ENCODE data around the gene SIL1.
"Not testable (repeated sequence)": the region's sequence is repeated elsewhere in the genome, so short reads cannot be mapped to it uniquely, and the experiment has no call there.

Gene SIL1

GRCh38 chr5:138929571-138929955 lies 268.6 kb downstream of the SIL1 start:
- Histone ChIP-seq H3K9me3 (no peaks in the 10 kb centered on the region), H3K4me1 (no peaks in the 10 kb centered on the region), H3K36me3 (replicated peaks) (peaks cover 75% of the 10 kb centered on the region), H3K4me3 (no peak overlapping the region), H3K27me3 (ENCODE audit: low read depth) (no peaks in the 10 kb centered on the region)
- in situ Hi-C loops (cut with MboI; ENCODE audit: low sequenced_read_pairs), result no loop called here
- no peak for DNase-seq (ENCODE audit: low spot score in 2 of 2)

DNA sequence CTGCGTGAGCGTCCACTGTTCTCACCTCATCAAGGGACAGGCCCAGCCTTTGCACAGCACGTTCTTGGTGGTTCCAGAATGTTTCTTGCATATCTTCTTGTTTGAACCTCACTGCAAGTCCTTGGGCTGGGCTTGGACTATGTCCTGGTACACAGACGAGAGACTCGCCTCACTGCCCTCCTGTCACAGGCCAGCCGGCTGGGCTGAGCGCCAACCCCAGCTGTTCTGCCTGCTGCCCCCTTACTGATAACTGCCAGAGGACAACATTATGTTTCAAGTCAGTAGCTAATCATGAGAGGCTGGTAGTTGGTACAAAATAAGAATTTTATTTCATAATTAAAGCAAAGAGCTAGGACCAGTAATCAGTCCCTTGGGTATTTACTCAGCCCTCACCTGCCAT lies 270.2 kb downstream of the SIL1 start:
- Histone ChIP-seq H3K4me3 (no peak overlapping the region), H3K27me3 (ENCODE audit: low read depth) (no peaks in the 10 kb centered on the region), H3K4me1 (no peaks in the 10 kb centered on the region), H3K9me3 (no peaks in the 10 kb centered on the region), H3K36me3 (replicated peaks) (peaks cover 69% of the 10 kb centered on the region)
- DNase-seq (ENCODE audit: low spot score in 2 of 2), result no peak
- in situ Hi-C loops (cut with MboI; ENCODE audit: low sequenced_read_pairs), result no loop called here

GRCh38 chr5:138927544-138927943 lies 270.6 kb downstream of the SIL1 start:
- Histone ChIP-seq H3K9me3 (no peaks in the 10 kb centered on the region), H3K4me1 (no peaks in the 10 kb centered on the region), H3K4me3 (no peak overlapping the region), H3K36me3 (replicated peaks) (peaks cover 65% of the 10 kb centered on the region), H3K27me3 (ENCODE audit: low read depth) (no peaks in the 10 kb centered on the region)
- no peak for DNase-seq (ENCODE audit: low spot score in 2 of 2)
- in situ Hi-C loops (cut with MboI; ENCODE audit: low sequenced_read_pairs), result no loop called here

GRCh38 chr5:138926688-138927448 lies 271.3 kb downstream of the SIL1 start:
- H3K4me1 ChIP-seq, result no peaks in the 10 kb centered on the region
- no peak overlapping the region for H3K4me3 ChIP-seq
- no peaks in the 10 kb centered on the region for H3K9me3 ChIP-seq
- in situ Hi-C loops (cut with MboI; ENCODE audit: low sequenced_read_pairs), result no loop called here
- no peaks in the 10 kb centered on the region for H3K27me3 ChIP-seq (ENCODE audit: low read depth)
- H3K36me3 ChIP-seq (replicated peaks), result peaks cover 58% of the 10 kb centered on the region
- DNase-seq (ENCODE audit: low spot score in 2 of 2), result no peak

DNA sequence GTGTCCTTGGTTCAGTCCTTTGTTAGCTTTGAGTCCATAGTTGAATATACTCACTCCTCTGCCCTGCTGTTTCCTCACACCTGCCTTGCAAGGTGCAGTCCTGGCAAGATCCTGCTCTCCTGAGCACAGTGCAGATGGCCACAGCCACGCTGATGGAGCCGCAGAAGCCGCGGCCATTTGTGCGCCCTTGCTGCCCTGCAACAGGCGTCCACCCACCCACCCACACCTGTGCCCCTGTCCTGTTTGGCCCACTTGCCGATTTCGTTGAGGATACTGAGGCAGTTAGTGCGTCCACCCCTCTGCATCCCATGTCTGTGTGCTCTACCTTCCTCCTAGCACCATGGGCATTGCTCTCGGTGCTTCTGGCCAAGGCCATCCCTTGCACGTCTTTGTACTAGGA lies 271.9 kb downstream of the SIL1 start:
- no peak for DNase-seq (ENCODE audit: low spot score in 2 of 2)
- H3K4me1 ChIP-seq, result no peaks in the 10 kb centered on the region
- no peaks in the 10 kb centered on the region for H3K9me3 ChIP-seq
- no peaks in the 10 kb centered on the region for H3K27me3 ChIP-seq (ENCODE audit: low read depth)
- H3K4me3 ChIP-seq, result no peak overlapping the region
- H3K36me3 ChIP-seq (replicated peaks), result peaks cover 52% of the 10 kb centered on the region
- in situ Hi-C loops (cut with MboI; ENCODE audit: low sequenced_read_pairs), result no loop called here

DNA sequence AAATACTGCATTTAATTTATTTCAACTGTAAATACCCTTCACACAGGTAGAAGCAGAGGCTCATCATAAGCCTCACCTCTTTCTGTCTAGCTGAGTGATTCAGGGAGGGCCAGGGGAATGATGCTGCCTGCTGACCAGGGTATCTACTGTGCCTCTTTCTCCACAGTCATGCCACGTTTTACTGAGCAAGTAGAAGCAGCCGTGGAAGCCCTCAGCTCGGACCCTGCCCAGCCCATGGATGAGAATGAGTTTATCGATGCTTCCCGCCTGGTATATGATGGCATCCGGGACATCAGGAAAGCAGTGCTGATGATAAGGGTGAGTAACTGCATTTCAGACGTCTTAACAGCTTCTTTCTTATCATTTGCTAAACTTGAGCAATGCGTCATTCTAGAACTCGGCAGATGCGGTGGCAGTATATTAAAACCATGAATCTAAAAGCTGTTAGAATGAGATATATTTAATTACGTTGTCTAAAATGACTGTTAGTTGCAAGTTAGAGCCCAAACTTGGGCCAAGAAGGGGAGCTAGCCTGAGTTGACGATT lies 273.0 kb downstream of the SIL1 start:
- Histone ChIP-seq H3K4me1 (no peaks in the 10 kb centered on the region), H3K27me3 (ENCODE audit: low read depth) (no peaks in the 10 kb centered on the region), H3K4me3 (no peak overlapping the region), H3K9me3 (no peaks in the 10 kb centered on the region), H3K36me3 (replicated peaks) (peaks cover 43% of the 10 kb centered on the region)
- no peak for DNase-seq (ENCODE audit: low spot score in 2 of 2)
- in situ Hi-C loops (cut with MboI; ENCODE audit: low sequenced_read_pairs), result no loop called here

DNA sequence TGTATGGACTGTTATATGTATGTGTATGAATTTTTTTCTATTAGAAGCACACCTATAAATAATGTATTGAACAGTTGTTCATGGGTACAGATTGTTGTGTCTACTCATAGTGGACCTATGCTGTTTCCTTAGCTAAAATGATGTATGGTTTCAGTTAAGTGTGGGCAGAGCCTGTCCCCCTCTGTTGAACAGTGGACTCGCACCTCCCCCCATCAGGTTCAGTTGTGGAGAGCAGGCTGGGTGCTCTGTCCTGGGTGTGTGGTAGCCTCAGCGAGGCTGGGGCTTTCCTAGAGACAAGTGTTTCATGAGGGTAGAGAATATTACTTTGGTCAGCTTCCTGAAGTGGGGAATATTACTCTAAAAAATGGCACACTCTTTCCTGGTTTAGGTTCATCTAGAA lies 275.7 kb downstream of the SIL1 start:
- Histone ChIP-seq H3K9me3 (no peaks in the 10 kb centered on the region), H3K36me3 (replicated peaks) (peaks cover 23% of the 10 kb centered on the region), H3K4me1 (peaks cover 6% of the 10 kb centered on the region; the same call in 1 of the 2 replicates), H3K27me3 (ENCODE audit: low read depth) (no peaks in the 10 kb centered on the region), H3K4me3 (no peak overlapping the region)
- in situ Hi-C loops (cut with MboI; ENCODE audit: low sequenced_read_pairs), result no loop called here
- no peak for DNase-seq (ENCODE audit: low spot score in 2 of 2)

DNA sequence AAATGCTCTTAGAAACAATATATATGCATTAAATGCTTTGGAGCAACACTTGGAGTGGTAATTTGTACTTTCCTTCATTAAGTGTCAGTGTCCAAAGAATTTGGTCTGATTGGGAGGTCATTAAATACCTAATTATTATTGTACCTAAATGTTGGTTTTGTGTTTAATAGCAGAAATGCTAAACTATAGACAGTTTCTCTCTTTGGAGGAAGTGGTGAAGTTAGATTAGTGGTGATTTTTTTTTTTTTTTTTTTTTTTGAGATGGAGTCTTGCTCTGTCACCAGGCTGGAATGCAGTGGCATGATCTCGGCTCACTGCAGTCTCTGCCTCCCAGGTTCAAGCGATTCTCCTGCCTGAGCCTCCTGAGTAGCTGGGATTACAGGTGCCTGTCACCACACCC lies 276.8 kb downstream of the SIL1 start:
- H3K27me3 ChIP-seq (ENCODE audit: low read depth); in situ Hi-C loops (cut with MboI; ENCODE audit: low sequenced_read_pairs); H3K4me1 ChIP-seq; H3K9me3 ChIP-seq; DNase-seq (ENCODE audit: low spot score in 2 of 2); H3K4me3 ChIP-seq: not testable (repeated sequence)
- peaks cover 17% of the 10 kb centered on the region for H3K36me3 ChIP-seq (replicated peaks)

DNA sequence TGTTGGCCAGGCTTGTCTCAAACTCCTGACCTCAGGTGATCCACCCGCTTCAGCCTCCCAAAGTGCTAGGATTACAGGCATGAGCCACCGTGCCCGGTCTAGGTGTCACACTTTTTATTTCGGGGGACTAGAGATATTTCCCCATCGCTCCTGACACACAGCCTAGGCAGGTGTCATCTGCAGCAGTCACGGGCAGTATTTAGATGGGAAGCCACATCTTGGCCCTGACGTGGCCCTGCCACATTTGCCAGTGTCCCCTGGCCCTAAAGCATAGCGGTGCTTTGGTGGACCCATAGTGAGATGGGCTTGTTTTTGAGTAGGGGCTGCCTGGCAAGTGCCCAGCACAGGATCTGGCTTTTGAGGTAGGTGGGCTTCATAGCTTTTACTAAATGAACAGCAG lies 278.0 kb downstream of the SIL1 start:
- H3K36me3 ChIP-seq (replicated peaks), result peaks cover 13% of the 10 kb centered on the region

DNA sequence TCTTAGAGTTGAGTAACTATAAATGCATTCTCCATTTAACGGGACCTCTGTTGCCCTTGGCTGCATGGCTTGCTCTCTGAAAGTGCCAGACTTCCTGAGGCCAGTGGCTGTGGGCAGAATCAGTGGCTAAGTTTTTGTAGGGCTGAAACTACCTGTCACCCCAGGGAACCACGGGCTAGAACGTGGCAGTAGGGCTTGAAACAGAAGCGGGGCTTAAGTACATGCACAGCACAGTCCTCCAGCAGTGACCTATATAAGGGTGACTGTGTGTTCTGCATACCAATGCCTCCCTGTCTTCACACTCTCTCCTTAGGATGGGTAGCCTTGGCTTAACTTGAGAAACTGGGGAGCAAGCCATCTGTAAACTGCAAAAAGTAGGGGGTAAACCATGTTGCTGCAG lies 279.5 kb downstream of the SIL1 start:
- H3K27me3 ChIP-seq (ENCODE audit: low read depth), result no peaks in the 10 kb centered on the region
- DNase-seq (ENCODE audit: low spot score in 2 of 2), result no peak
- H3K9me3 ChIP-seq, result no peaks in the 10 kb centered on the region
- H3K4me3 ChIP-seq, result no peak overlapping the region
- H3K36me3 ChIP-seq (replicated peaks), result peaks cover 6% of the 10 kb centered on the region
- peaks cover 6% of the 10 kb centered on the region; the same call in 1 of the 2 replicates for H3K4me1 ChIP-seq
- in situ Hi-C loops (cut with MboI; ENCODE audit: low sequenced_read_pairs), result no loop called here

More for the DNA sequence above, 278.0 kb downstream of the SIL1 start:
- Histone ChIP-seq H3K4me1 (peaks cover 6% of the 10 kb centered on the region; the same call in 1 of the 2 replicates), H3K9me3 (no peaks in the 10 kb centered on the region), H3K27me3 (ENCODE audit: low read depth) (no peaks in the 10 kb centered on the region), H3K4me3 (no peak overlapping the region)
- no peak for DNase-seq (ENCODE audit: low spot score in 2 of 2)
- in situ Hi-C loops (cut with MboI; ENCODE audit: low sequenced_read_pairs), result no loop called here

DNA sequence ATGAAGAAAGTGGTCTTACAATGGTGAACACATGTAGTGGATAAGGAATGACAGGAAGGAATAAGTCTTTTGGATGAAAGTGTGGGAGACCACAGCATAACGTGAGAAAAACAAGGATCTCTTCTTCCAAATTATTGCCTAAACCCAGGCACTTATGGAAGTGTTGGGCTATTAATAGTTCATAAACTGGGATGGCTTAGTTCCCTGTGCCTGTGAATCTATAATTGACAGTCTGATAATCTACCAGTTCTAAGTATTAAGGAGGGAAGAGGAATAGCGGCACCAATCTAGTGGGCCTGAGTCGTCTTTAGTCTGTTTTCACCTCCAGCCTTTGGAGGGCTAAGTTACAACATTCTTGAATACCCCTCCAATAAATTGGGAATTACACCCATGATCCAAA lies 283.8 kb downstream of the SIL1 start:
- no peaks in the 10 kb centered on the region for H3K27me3 ChIP-seq (ENCODE audit: low read depth)
- peaks cover 2% of the 10 kb centered on the region for H3K36me3 ChIP-seq (replicated peaks)
- in situ Hi-C loops (cut with MboI; ENCODE audit: low sequenced_read_pairs), result no loop called here
- peaks cover 4% of the 10 kb centered on the region; the same call in 1 of the 2 replicates for H3K4me1 ChIP-seq
- H3K4me3 ChIP-seq, result no peak overlapping the region
- no peaks in the 10 kb centered on the region for H3K9me3 ChIP-seq
- DNase-seq (ENCODE audit: low spot score in 2 of 2), result no peak

DNA sequence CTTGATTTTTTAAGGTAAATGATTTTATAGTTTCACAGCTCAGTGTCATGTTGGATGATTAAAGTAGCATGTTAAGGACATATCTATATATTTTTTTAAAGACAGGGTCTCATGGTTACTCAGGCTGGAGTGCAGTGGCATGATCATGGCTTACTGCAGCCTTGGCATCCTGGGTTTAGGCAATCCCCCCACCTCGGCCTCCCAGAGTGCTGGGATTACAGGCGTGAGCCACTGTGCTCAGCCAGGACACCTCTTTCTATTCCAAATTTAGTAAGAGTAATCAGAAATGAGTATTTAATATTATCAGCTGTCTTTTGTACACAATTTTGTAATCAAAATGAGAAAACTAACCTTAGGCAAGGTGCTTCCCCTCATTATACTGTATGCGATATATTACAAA lies 284.4 kb downstream of the SIL1 start:
- H3K36me3 ChIP-seq (replicated peaks), result peaks cover 2% of the 10 kb centered on the region; the same call in 1 of the 2 replicates
- no peaks in the 10 kb centered on the region for H3K27me3 ChIP-seq (ENCODE audit: low read depth)
- no peak for DNase-seq (ENCODE audit: low spot score in 2 of 2)
- H3K9me3 ChIP-seq, result no peaks in the 10 kb centered on the region
- in situ Hi-C loops (cut with MboI; ENCODE audit: low sequenced_read_pairs), result no loop called here
- no peaks in the 10 kb centered on the region; the same call in 1 of the 2 replicates for H3K4me1 ChIP-seq
- no peak overlapping the region for H3K4me3 ChIP-seq

DNA sequence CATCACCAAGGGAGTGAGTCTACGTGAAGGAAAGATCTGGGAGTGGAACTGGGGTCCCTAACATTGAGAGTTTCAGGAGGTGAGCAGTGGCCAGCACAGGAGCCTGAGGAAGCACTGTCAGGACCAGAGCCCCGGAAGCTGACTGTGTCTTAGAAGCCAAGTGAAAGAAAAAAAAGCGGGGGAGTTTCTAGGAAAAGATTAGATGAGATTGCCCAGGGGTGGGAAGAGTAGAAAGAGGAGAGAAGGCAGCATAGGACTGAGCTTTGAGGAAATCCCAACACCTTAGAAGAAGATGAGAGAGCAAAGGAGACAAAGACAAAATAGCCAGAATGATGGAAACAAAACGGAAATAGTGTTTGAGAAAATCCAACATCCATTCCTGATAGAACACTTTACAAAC lies 286.1 kb downstream of the SIL1 start:
- Histone ChIP-seq H3K9me3 (no peaks in the 10 kb centered on the region), H3K36me3 (replicated peaks) (peaks cover 2% of the 10 kb centered on the region; the same call in 1 of the 2 replicates), H3K4me1 (no peaks in the 10 kb centered on the region; the same call in 1 of the 2 replicates), H3K4me3 (no peak overlapping the region), H3K27me3 (ENCODE audit: low read depth) (no peaks in the 10 kb centered on the region)
- no peak for DNase-seq (ENCODE audit: low spot score in 2 of 2)
- in situ Hi-C loops (cut with MboI; ENCODE audit: low sequenced_read_pairs), result no loop called here

DNA sequence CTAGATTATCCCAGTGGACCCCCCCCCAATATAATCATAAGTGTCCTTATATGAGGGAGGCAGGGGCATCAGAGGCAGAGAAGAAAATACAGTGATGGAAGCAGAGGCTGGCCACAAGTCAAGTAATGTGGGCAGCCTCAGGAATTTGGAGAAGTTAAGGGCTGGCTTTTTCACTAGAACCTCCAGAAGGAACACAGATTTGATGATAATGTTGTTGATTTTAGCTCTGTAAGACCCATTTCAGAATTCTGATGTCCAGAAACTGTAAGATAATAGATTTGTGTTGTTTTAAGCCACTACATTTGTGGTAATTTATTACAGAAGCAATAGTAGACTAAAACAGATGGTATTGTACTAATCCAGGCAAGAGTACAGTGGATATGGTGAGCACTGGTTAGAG lies 286.7 kb downstream of the SIL1 start:
- Histone ChIP-seq H3K4me3 (no peak overlapping the region), H3K27me3 (ENCODE audit: low read depth) (no peaks in the 10 kb centered on the region), H3K4me1 (no peaks in the 10 kb centered on the region; the same call in 1 of the 2 replicates), H3K36me3 (replicated peaks) (peaks cover 2% of the 10 kb centered on the region; the same call in 1 of the 2 replicates), H3K9me3 (no peaks in the 10 kb centered on the region)
- in situ Hi-C loops (cut with MboI; ENCODE audit: low sequenced_read_pairs), result no loop called here
- no peak for DNase-seq (ENCODE audit: low spot score in 2 of 2)

Data from HAP-1 (cell line).